ENCODE results near the gene HOXD11.

DNA sequence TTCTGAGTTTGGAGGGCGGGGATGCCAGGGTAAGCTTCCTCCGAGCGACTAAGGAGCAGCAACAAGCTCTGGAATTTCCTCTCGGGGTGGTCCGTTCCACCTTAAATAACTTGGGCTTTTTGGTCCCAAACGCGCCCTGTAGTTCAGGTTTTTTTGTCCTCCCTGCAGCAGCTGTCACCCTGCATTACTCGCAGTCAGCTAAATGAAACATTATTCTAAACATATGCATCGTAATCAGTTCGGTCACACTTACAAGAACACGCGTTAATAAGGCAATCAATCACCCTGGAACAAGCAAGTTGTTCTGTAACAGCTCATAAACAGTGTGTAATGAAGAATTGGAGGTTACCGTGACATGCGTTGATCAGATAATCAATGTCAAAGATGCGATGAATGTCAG lies 31.6 kb upstream of the HOXD11 start:
- TF ChIP-seq EZH2 (IDR thresholded peaks at IDR 0.05; ENCODE audit: borderline replicate concordance, low read depth, low read length, poor library complexity, severe bottlenecking): no peak
- TF ChIP-seq, protein P1, sequence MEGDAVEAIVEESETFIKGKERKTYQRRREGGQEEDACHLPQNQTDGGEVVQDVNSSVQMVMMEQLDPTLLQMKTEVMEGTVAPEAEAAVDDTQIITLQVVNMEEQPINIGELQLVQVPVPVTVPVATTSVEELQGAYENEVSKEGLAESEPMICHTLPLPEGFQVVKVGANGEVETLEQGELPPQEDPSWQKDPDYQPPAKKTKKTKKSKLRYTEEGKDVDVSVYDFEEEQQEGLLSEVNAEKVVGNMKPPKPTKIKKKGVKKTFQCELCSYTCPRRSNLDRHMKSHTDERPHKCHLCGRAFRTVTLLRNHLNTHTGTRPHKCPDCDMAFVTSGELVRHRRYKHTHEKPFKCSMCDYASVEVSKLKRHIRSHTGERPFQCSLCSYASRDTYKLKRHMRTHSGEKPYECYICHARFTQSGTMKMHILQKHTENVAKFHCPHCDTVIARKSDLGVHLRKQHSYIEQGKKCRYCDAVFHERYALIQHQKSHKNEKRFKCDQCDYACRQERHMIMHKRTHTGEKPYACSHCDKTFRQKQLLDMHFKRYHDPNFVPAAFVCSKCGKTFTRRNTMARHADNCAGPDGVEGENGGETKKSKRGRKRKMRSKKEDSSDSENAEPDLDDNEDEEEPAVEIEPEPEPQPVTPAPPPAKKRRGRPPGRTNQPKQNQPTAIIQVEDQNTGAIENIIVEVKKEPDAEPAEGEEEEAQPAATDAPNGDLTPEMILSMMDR (conservative IDR thresholded peaks at IDR 0.05; ENCODE audit: low read depth, low read length): no peak
